HG02763 (cell line): ENCODE data around the gene OSBPL6.
"Not testable (repeated sequence)": the region's sequence is repeated elsewhere in the genome, so short reads cannot be mapped to it uniquely, and the experiment has no call there.

Experiments used
- ATAC-seq: cut with Tn5 transposase; IDR thresholded peaks from one replicate; pipeline ENCODE4 v1.9.1; 2021; ENCODE audit warnings: mild to moderate bottlenecking, moderate library complexity; ENCODE audit not compliant: unreplicated experiment

The OSBPL6 gene

DNA sequence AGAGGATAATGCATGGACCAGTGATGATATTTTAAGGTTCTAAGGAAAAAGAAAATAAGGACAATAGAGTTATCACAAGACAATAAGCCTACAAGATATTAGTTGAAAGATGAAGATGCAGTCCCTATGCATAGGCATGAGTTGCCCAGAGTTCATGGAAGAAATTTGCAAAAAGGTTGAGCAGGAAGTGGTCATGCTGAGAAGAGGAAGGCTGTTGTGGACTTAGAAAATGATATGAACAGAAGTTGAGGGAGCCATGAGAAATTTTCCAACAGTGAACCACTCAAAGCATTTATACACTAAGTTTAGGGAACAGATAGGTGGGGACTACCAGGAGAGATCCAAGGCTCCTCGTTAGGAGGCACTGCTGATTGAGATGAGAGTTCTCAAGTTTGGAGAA lies 3.5 kb downstream of the OSBPL6 start:
- no peak for ATAC-seq

GRCh38 chr2:178198441-178198840 lies 4.1 kb downstream of the OSBPL6 start:
- ATAC-seq = not testable (repeated sequence)

- ATAC-seq = no peak
Observed at GRCh38 chr2:178199334-178199733, 5.0 kb downstream of the OSBPL6 start.

DNA sequence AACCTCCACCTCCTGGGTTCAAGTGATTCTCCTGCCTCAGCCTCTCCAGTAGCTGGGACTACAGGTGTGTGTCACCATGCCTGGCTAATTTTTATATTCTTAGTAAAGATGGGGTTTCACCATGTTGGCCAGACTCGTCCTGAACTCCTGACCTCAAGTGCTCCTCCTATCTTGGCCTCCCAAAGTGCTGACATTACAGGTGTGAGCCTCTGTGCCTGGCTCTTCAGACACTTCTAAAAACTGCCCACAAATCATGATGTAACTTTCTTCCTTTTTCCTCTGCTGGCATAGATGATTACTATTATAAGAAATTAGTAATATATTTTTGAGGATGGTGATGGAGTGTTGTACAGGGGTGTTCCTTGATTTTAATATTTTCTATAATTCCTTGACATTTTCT lies 6.0 kb downstream of the OSBPL6 start:
- no peak for ATAC-seq

- no peak for ATAC-seq
Observed at GRCh38 chr2:178202927-178203326, 8.6 kb downstream of the OSBPL6 start.

GRCh38 chr2:178204977-178205376 lies 10.7 kb downstream of the OSBPL6 start:
- no peak for ATAC-seq

GRCh38 chr2:178205853-178206521 lies 11.7 kb downstream of the OSBPL6 start:
- ATAC-seq = no peak

- no peak for ATAC-seq
Observed at GRCh38 chr2:178208336-178208735, 14.0 kb downstream of the OSBPL6 start.

- ATAC-seq = no peak
Observed at GRCh38 chr2:178208817-178209216, 14.5 kb downstream of the OSBPL6 start.

DNA sequence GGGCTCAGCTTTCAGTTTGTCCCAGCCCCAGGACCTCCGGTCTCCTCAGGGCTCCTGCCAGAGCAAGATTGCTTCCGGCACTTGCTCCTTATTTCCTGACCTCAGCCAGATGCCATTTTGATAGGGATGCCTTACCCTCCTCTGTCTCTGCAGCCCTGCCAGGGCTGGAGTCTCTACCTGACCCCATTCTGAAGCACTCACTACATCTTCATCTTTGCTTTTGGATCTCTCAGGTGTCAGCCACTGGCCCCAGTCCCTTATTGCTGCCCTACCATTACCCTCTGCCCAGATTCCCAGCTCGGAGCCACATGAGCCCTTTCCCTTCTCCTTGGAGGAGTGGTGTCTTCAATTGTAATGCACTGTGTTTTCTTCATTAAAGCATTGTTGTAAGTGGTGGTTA lies 17.1 kb downstream of the OSBPL6 start:
- ATAC-seq = no peak

DNA sequence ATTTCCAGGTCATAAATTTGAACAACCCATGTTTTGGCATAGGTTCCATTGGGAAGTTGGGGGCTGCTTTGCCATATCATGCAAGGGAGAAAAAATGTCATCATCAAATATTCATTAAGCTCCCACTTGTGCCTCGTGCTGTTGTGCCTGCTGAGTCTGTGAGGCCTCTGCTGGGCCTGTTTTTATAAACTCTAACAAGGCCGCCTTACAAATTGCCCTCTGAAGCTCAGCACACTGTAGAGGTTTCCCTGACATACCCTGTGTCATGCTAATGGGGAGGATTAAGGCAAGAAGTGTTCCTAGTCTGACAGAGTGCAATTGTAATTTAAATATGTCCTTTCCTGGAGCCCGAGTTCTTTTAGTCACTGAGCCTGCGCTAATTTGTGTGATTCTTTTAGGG lies 17.6 kb downstream of the OSBPL6 start:
- no peak for ATAC-seq

DNA sequence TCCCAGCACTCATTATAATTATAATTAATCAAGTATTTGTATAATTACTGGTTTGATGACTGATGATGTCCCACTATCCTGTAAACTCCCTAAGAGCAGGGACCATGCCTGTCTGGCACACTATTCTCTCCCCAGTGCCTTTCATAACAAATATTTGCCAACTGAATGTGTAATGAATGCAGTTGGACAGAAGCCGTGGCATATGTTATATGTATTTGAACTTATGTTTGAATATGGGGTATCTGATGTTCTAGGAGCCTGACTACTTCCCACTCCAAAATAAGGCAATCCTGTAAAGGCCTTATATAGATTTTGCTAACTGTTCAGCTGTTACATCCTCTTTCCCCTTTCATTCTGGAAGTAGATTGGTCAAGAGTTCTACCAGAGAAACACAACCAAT lies 19.7 kb downstream of the OSBPL6 start:
- ATAC-seq = no peak

GRCh38 chr2:178219247-178219646 lies 24.9 kb downstream of the OSBPL6 start:
- ATAC-seq = no peak

- ATAC-seq = no peak
Observed at GRCh38 chr2:178220814-178221213, 26.5 kb downstream of the OSBPL6 start.

DNA sequence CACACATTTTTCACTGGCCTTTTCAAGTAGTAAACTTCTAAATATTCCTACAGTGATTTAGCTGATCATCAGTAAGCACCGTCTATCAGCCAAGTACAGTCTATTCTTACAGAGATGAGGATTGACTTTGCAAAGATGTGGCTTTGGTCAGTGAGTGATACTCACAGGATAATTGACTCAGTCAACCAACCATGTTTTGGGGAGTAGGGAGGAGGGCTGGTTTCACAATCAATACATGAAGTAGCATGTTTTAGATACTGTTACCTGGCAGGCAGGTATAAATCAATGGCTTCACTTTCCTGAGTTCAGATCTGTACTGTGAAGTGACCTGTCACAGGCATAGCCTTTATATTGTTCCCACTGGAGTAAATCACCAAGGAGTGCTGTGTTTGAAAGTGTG lies 27.2 kb downstream of the OSBPL6 start:
- ATAC-seq = no peak

- no peak for ATAC-seq
Observed at GRCh38 chr2:178223806-178224205, 29.5 kb downstream of the OSBPL6 start.

DNA sequence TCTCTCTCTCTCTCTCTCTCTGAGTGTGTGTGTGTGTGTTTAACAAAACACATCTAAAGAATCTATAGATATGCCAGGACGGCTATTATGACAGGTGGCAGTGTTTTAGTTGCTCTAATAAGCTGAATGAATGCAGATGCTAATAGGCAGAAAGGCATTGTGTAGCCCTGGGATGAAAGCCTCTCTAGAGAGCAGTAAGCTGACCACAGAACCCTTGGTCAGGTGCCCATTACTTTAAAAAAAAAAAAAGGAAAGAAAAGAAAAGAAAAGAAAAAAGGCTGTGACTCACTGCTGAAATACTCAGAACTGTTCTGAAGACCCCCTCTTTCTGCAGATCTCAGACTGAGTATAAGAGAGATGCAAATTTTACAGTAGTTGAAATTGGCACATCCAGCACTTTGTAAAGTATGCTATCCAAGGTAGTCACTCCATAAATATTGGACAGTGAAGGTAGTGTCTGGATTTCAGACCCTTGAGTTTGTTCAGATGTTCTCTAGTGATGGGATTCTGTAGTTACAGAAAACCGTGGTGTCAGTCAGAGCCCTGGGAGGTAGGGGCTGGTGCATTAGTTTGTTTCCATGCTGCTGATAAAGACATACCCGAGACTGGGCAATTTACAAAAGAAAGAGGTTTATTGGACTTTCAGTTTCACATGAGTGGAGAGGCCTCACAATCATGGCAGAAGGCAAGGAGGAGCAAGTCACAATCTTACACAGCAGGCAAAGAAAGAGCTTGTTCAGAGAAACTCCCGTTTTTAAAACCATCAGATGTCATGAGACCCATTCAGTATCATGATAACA lies 30.9 kb downstream of the OSBPL6 start:
- no peak for ATAC-seq

DNA sequence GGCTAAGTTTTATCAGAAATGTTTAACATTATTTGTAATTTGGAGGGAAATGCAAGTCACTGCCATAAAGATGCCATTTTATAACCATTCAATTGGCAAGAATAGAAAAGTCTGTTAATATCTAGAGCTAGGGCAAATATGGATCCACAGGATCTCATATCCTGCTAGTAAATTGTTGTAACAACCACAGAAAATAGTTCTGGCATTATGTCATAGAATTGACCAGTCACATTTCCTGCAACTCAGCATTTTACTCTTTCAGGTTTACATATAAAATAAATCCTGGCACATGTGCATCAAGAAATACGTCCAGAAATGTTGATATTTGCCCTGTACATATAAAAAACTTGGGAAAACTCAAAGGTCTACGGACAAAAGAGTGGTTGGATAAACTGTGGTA lies 32.9 kb downstream of the OSBPL6 start:
- no peak for ATAC-seq

- ATAC-seq = no peak
Observed at GRCh38 chr2:178229927-178230326, 35.6 kb downstream of the OSBPL6 start.

DNA sequence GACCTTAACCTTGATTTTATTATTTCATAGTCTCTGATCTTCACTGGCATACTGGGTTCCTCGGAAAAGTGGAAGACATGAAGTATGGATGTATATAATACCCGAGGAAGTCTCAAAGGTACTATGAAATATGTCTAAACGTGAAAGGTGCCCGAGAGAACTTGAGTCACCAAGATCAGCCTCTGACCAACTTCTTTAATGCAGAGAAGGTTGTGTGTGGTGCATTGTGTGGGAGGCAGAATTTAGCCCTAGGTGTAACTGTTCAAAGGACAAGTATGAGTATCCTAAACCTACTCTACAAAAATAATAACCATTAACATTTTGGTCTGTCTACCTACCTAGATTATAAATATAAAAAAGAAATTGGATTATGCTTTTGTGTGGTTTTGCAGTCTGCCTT lies 36.1 kb downstream of the OSBPL6 start:
- no peak for ATAC-seq

DNA sequence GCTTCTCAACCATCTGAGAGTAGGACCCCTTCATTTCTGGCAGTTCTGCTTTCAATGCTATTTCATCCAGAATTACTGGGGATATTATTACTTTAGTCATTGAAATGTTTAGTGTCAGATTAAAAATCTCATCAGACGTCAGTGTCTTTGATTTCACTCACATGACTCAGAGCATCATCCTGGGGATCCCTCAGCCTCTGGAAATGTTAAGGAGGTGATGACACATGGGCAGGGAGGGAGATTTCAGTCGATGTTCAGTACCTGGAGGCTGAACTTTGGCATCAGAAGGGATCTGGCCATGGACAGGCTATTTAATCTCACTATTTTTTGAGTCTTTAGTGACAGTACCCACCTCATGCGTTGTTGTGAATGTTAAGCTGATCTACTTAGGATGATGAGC lies 39.1 kb downstream of the OSBPL6 start:
- no peak for ATAC-seq

DNA sequence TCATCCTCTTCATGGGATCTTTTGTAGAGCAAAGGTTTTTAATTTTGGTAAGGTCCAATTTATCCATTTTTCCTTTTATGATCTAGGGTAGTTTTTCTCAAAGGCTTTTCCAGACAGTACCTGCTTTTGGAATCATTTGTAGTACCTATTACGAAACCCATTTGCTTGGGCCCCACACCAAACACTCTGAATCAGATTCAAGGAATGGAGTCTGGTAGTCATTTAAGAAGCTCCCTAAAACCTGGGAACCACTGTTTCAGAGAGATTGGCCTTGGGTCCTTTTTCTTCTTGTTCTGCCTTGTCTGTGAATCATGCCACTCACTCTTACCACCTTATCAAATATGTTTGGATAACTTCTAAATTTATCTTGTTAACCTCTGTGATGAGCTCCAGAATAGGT lies 40.3 kb downstream of the OSBPL6 start:
- ATAC-seq = no peak
